ENCODE measurements around the gene R3HDM2.

The R3HDM2 gene

GRCh38 chr12:57224973-57225679 is 205.7 kb downstream of the R3HDM2 start:
- Histone ChIP-seq H3K4me3 (ENCODE audit: low read depth in 1 of 2, low read length in 2 of 2) (no peak overlapping the region), H3K36me3 (ENCODE audit: control insufficient read depth in 1 of 2, insufficient read depth in 2 of 2, low read length in 2 of 2) (no peaks in the 10 kb centered on the region), H3K27ac (ENCODE audit: low read depth, low read length) (no peak overlapping the region), H3K27me3 (ENCODE audit: control insufficient read depth in 1 of 2, insufficient read depth in 2 of 2, low read length in 2 of 2) (peaks cover 56 to 70% of the 10 kb centered on the region in 2 donors), H3K9me3 (ENCODE audit: control insufficient read depth in 1 of 2, low read length in 2 of 2) (no peaks in the 10 kb centered on the region), H3K9ac (ENCODE audit: low read depth in 1 of 2, low read length in 2 of 2) (no peak overlapping the region), H3K4me1 (ENCODE audit: control insufficient read depth in 1 of 2, insufficient read depth in 2 of 2, low read length in 2 of 2) (peaks cover 17 to 21% of the 10 kb centered on the region in 2 donors)

GRCh38 chr12:57224278-57224972 is 206.4 kb downstream of the R3HDM2 start:
- Histone ChIP-seq H3K27ac (ENCODE audit: low read depth, low read length) (no peak overlapping the region), H3K9ac (ENCODE audit: low read depth in 1 of 2, low read length in 2 of 2) (no peak overlapping the region), H3K4me1 (ENCODE audit: control insufficient read depth in 1 of 2, insufficient read depth in 2 of 2, low read length in 2 of 2) (peaks cover 15 to 18% of the 10 kb centered on the region in 2 donors), H3K9me3 (ENCODE audit: control insufficient read depth in 1 of 2, low read length in 2 of 2) (no peaks in the 10 kb centered on the region), H3K4me3 (ENCODE audit: low read depth in 1 of 2, low read length in 2 of 2) (no peak overlapping the region), H3K27me3 (ENCODE audit: control insufficient read depth in 1 of 2, insufficient read depth in 2 of 2, low read length in 2 of 2) (peaks cover 61 to 76% of the 10 kb centered on the region in 2 donors), H3K36me3 (ENCODE audit: control insufficient read depth in 1 of 2, insufficient read depth in 2 of 2, low read length in 2 of 2) (no peaks in the 10 kb centered on the region)

- Histone ChIP-seq H3K36me3 (ENCODE audit: control insufficient read depth in 1 of 2, insufficient read depth in 2 of 2, low read length in 2 of 2) (no peaks in the 10 kb centered on the region), H3K4me1 (ENCODE audit: control insufficient read depth in 1 of 2, insufficient read depth in 2 of 2, low read length in 2 of 2) (peaks cover 10 to 11% of the 10 kb centered on the region in 2 donors), H3K9me3 (ENCODE audit: control insufficient read depth in 1 of 2, low read length in 2 of 2) (no peaks in the 10 kb centered on the region), H3K9ac (ENCODE audit: low read depth in 1 of 2, low read length in 2 of 2) (no peak overlapping the region), H3K4me3 (ENCODE audit: low read depth in 1 of 2, low read length in 2 of 2) (no peak overlapping the region), H3K27me3 (ENCODE audit: control insufficient read depth in 1 of 2, insufficient read depth in 2 of 2, low read length in 2 of 2) (peaks cover 71 to 86% of the 10 kb centered on the region in 2 donors), H3K27ac (ENCODE audit: low read depth, low read length) (no peak overlapping the region)
These were observed 207.4 kb downstream of the R3HDM2 start for GRCh38 chr12:57223191-57224165.

GRCh38 chr12:57222286-57223190 is 208.3 kb downstream of the R3HDM2 start:
- no peaks in the 10 kb centered on the region for H3K9me3 ChIP-seq (ENCODE audit: control insufficient read depth in 1 of 2, low read length in 2 of 2)
- H3K36me3 ChIP-seq (ENCODE audit: control insufficient read depth in 1 of 2, insufficient read depth in 2 of 2, low read length in 2 of 2), result no peaks in the 10 kb centered on the region
- H3K9ac ChIP-seq (ENCODE audit: low read depth in 1 of 2, low read length in 2 of 2), result no peak overlapping the region
- H3K4me3 ChIP-seq (ENCODE audit: low read depth in 1 of 2, low read length in 2 of 2), result no peak overlapping the region
- H3K4me1 ChIP-seq (ENCODE audit: control insufficient read depth in 1 of 2, insufficient read depth in 2 of 2, low read length in 2 of 2), result peaks cover 9 to 13% of the 10 kb centered on the region in 2 donors
- H3K27me3 ChIP-seq (ENCODE audit: control insufficient read depth in 1 of 2, insufficient read depth in 2 of 2, low read length in 2 of 2), result peaks cover 80 to 93% of the 10 kb centered on the region in 2 donors
- H3K27ac ChIP-seq (ENCODE audit: low read depth, low read length), result no peak overlapping the region

GRCh38 chr12:57221169-57221917 is 209.5 kb downstream of the R3HDM2 start:
- no peaks in the 10 kb centered on the region for H3K36me3 ChIP-seq (ENCODE audit: control insufficient read depth in 1 of 2, insufficient read depth in 2 of 2, low read length in 2 of 2)
- H3K4me3 ChIP-seq (ENCODE audit: low read depth in 1 of 2, low read length in 2 of 2), result no peak overlapping the region
- peaks cover 85 to 87% of the 10 kb centered on the region in 2 donors for H3K27me3 ChIP-seq (ENCODE audit: control insufficient read depth in 1 of 2, insufficient read depth in 2 of 2, low read length in 2 of 2)
- H3K9me3 ChIP-seq (ENCODE audit: control insufficient read depth in 1 of 2, low read length in 2 of 2), result no peaks in the 10 kb centered on the region
- no peak overlapping the region for H3K27ac ChIP-seq (ENCODE audit: low read depth, low read length)
- peaks cover 10 to 22% of the 10 kb centered on the region in 2 donors for H3K4me1 ChIP-seq (ENCODE audit: control insufficient read depth in 1 of 2, insufficient read depth in 2 of 2, low read length in 2 of 2)
- no peak overlapping the region for H3K9ac ChIP-seq (ENCODE audit: low read depth in 1 of 2, low read length in 2 of 2)

- H3K27me3 ChIP-seq (ENCODE audit: control insufficient read depth in 1 of 2, insufficient read depth in 2 of 2, low read length in 2 of 2), result peaks cover 86% of the 10 kb centered on the region in 2 donors
- H3K4me1 ChIP-seq (ENCODE audit: control insufficient read depth in 1 of 2, insufficient read depth in 2 of 2, low read length in 2 of 2), result peaks cover 12 to 22% of the 10 kb centered on the region in 2 donors
- no peak overlapping the region for H3K4me3 ChIP-seq (ENCODE audit: low read depth in 1 of 2, low read length in 2 of 2)
- H3K9ac ChIP-seq (ENCODE audit: low read depth in 1 of 2, low read length in 2 of 2), result no peak overlapping the region
- no peaks in the 10 kb centered on the region for H3K36me3 ChIP-seq (ENCODE audit: control insufficient read depth in 1 of 2, insufficient read depth in 2 of 2, low read length in 2 of 2)
- H3K27ac ChIP-seq (ENCODE audit: low read depth, low read length), result no peak overlapping the region
- H3K9me3 ChIP-seq (ENCODE audit: control insufficient read depth in 1 of 2, low read length in 2 of 2), result no peaks in the 10 kb centered on the region
These were observed 210.1 kb downstream of the R3HDM2 start for GRCh38 chr12:57220770-57221168.

GRCh38 chr12:57219993-57220754 is 210.7 kb downstream of the R3HDM2 start:
- no peak overlapping the region for H3K9ac ChIP-seq (ENCODE audit: low read depth in 1 of 2, low read length in 2 of 2)
- H3K9me3 ChIP-seq (ENCODE audit: control insufficient read depth in 1 of 2, low read length in 2 of 2), result no peaks in the 10 kb centered on the region
- H3K4me3 ChIP-seq (ENCODE audit: low read depth in 1 of 2, low read length in 2 of 2), result no peak overlapping the region
- peaks cover 86 to 88% of the 10 kb centered on the region in 2 donors for H3K27me3 ChIP-seq (ENCODE audit: control insufficient read depth in 1 of 2, insufficient read depth in 2 of 2, low read length in 2 of 2)
- H3K27ac ChIP-seq (ENCODE audit: low read depth, low read length), result no peak overlapping the region
- peaks cover 16 to 24% of the 10 kb centered on the region in 2 donors for H3K4me1 ChIP-seq (ENCODE audit: control insufficient read depth in 1 of 2, insufficient read depth in 2 of 2, low read length in 2 of 2)
- H3K36me3 ChIP-seq (ENCODE audit: control insufficient read depth in 1 of 2, insufficient read depth in 2 of 2, low read length in 2 of 2), result no peaks in the 10 kb centered on the region

- Histone ChIP-seq H3K4me3 (ENCODE audit: low read depth in 1 of 2, low read length in 2 of 2) (no peak overlapping the region), H3K9ac (ENCODE audit: low read depth in 1 of 2, low read length in 2 of 2) (no peak overlapping the region), H3K36me3 (ENCODE audit: control insufficient read depth in 1 of 2, insufficient read depth in 2 of 2, low read length in 2 of 2) (no peaks in the 10 kb centered on the region), H3K27me3 (ENCODE audit: control insufficient read depth in 1 of 2, insufficient read depth in 2 of 2, low read length in 2 of 2) (peaks cover 86 to 87% of the 10 kb centered on the region in 2 donors), H3K9me3 (ENCODE audit: control insufficient read depth in 1 of 2, low read length in 2 of 2) (no peaks in the 10 kb centered on the region), H3K27ac (ENCODE audit: low read depth, low read length) (no peak overlapping the region), H3K4me1 (ENCODE audit: control insufficient read depth in 1 of 2, insufficient read depth in 2 of 2, low read length in 2 of 2) (peaks cover 16 to 24% of the 10 kb centered on the region in 2 donors)
These were observed 211.4 kb downstream of the R3HDM2 start for GRCh38 chr12:57219205-57219992.
